H1 (cell line): ENCODE results near the gene SPINK5. TPM values are rescaled to one million over a fixed set of nuclear protein-coding genes. Genes with fewer than 3 reads are reported as not detected.

Source experiments
- CTCF ChIA-PET: fragments of 300-600 bp; sonication (Branson Sonifier 250); formaldehyde crosslinking; loops from one replicate; lab custom pipeline; 2021; ENCODE audit not compliant: partially characterized antibody; lab: Charles Lee
- POLR2A ChIA-PET: fragments of 300-600 bp; sonication (Branson Sonifier 250); formaldehyde crosslinking; loops from one replicate; lab custom pipeline; 2021; ENCODE audit warnings: inconsistent platforms; ENCODE audit not compliant: partially characterized antibody; lab: Charles Lee
- DNase-seq, 2 experiments: peaks; one replicate each; pipeline versions ENCODE4 v3.0.0 to v3.0.0-alpha.2; 2010 to 2022; ENCODE audit warnings: low spot score in 2 of 2, low read depth in 1 of 2, mixed read lengths in 1 of 2
- FAIRE-seq: peaks from 2 replicates; lab custom pipeline; 2011; peaks lifted over from hg19 to GRCh38; lab: Jason Lieb, UNC
- H2AFZ ChIP-seq: 2 replicates; pipeline ENCODE4 v1.8.1; 2012; ENCODE audit warnings: low read length, inconsistent platforms
- H2AK5ac ChIP-seq: 2 replicates; pipeline ENCODE4 v1.6.1; 2013; ENCODE audit warnings: low read depth, low read length
- H2BK120ac ChIP-seq: replicated peaks from 2 replicates; pipeline ENCODE3; 2013; ENCODE audit warnings: low read depth, low read length, inconsistent platforms
- H2BK12ac ChIP-seq: 2 replicates; pipeline ENCODE4 v1.6.1; 2013; ENCODE audit warnings: low read depth, low read length
- H2BK15ac ChIP-seq: 2 replicates; pipeline ENCODE4 v1.6.1; 2013; ENCODE audit warnings: low read length
- H2BK20ac ChIP-seq: 2 replicates; pipeline ENCODE4 v1.6.1; 2013; ENCODE audit warnings: low read length
- H2BK5ac ChIP-seq: 2 replicates; pipeline ENCODE4 v1.6.1; 2013; ENCODE audit warnings: low read depth, low read length
- H3K14ac ChIP-seq: 2 replicates; pipeline ENCODE4 v1.6.1; 2013; ENCODE audit warnings: inconsistent platforms; ENCODE audit not compliant: insufficient read length
- H3K18ac ChIP-seq: 2 replicates; pipeline ENCODE4 v1.6.1; 2013; ENCODE audit warnings: low read length; ENCODE audit errors: extremely low read depth
- H3K23ac ChIP-seq: 2 replicates; pipeline ENCODE4 v1.6.1; 2013; ENCODE audit warnings: inconsistent platforms; ENCODE audit not compliant: insufficient read length
- H3K23me2 ChIP-seq: 2 replicates; pipeline ENCODE4 v1.6.1; 2013; ENCODE audit warnings: low read depth, low read length
- H3K27ac ChIP-seq: 2 replicates; pipeline ENCODE4 v1.6.1; 2011; ENCODE audit warnings: low read depth, low read length, inconsistent platforms
- H3K27me3 ChIP-seq, 4 experiments: replicated peaks in 1 of 4; 1 replicate in 1 of 4; 2 replicates in 3 of 4; pipeline versions ENCODE4 v1.6.1 to v1.8.1; 2011 to 2013; ENCODE audit warnings: low read length in 3 of 4, mild to moderate bottlenecking in 3 of 4, inconsistent platforms in 2 of 4, mixed read lengths in 2 of 4, moderate library complexity in 1 of 4; ENCODE audit not compliant: control insufficient read depth in 3 of 4, insufficient read depth in 3 of 4; ENCODE audit errors: extremely low read depth in 1 of 4
- H3K36me3 ChIP-seq, 4 experiments: 2 replicates each; pipeline versions ENCODE4 v1.6.1 to v1.8.1; 2011 to 2013; ENCODE audit warnings: mild to moderate bottlenecking in 4 of 4, low read length in 3 of 4, moderate library complexity in 2 of 4, control low read depth in 1 of 4, inconsistent platforms in 1 of 4; ENCODE audit not compliant: insufficient read depth in 4 of 4, control insufficient read depth in 2 of 4
- H3K4ac ChIP-seq: replicated peaks from 2 replicates; pipeline ENCODE3; 2013; ENCODE audit warnings: low read length, low read depth, mixed read lengths, inconsistent platforms; ENCODE audit not compliant: insufficient read length
- H3K4me1 ChIP-seq, 4 experiments: replicated peaks in 1 of 4; 1 replicate in 1 of 4; 2 replicates in 3 of 4; pipeline versions ENCODE4 v1.6.1 to v1.8.1; 2011 to 2013; ENCODE audit warnings: low read length in 3 of 4, inconsistent platforms in 2 of 4, mixed read lengths in 1 of 4; ENCODE audit not compliant: insufficient read depth in 4 of 4, control insufficient read depth in 3 of 4
- H3K4me2 ChIP-seq, 2 experiments: 2 replicates each; pipeline versions ENCODE4 v1.6.1 to v1.8.1; 2011 to 2013; ENCODE audit warnings: low read depth in 2 of 2, low read length in 2 of 2, control low read depth in 1 of 2, inconsistent platforms in 1 of 2, mild to moderate bottlenecking in 1 of 2; ENCODE audit not compliant: insufficient read depth in 1 of 2
- H3K4me3 ChIP-seq, 4 experiments: fragments of 200-600, 300-600 bp in 1 of 4; sonication (generic), shearing (Covaris generic), sonication (Bioruptor Twin) in 1 of 4; 2 replicates each; pipeline versions ENCODE4 v1.5.1 to v1.8.1; 2011 to 2016; ENCODE audit warnings: low read length in 4 of 4, low read depth in 3 of 4, control low read depth in 2 of 4, inconsistent platforms in 2 of 4, mild to moderate bottlenecking in 2 of 4, mixed read lengths in 1 of 4, moderate library complexity in 1 of 4; ENCODE audit not compliant: insufficient read depth in 2 of 4; ENCODE audit errors: extremely low read depth in 1 of 4
- H3K56ac ChIP-seq: replicated peaks from 2 replicates; pipeline ENCODE3; 2013; ENCODE audit warnings: low read depth, mild to moderate bottlenecking, mixed read lengths, low read length, inconsistent platforms; ENCODE audit not compliant: insufficient read length
- H3K79me1 ChIP-seq: 2 replicates; pipeline ENCODE4 v1.6.1; 2013; ENCODE audit warnings: low read depth, low read length, control low read depth
- H3K79me2 ChIP-seq, 2 experiments: 2 replicates each; pipeline versions ENCODE4 v1.6.1 to v1.8.1; 2012 to 2013; ENCODE audit warnings: low read length in 2 of 2, mild to moderate bottlenecking in 2 of 2, inconsistent platforms in 1 of 2; ENCODE audit not compliant: insufficient read depth in 2 of 2, control insufficient read depth in 1 of 2
- H3K9ac ChIP-seq, 4 experiments: replicated peaks in 1 of 4; 1 replicate in 1 of 4; 2 replicates in 3 of 4; pipeline versions ENCODE4 v1.6.1 to v1.8.1; 2011 to 2013; ENCODE audit warnings: low read depth in 3 of 4, low read length in 3 of 4, control low read depth in 2 of 4, mild to moderate bottlenecking in 2 of 4, moderate library complexity in 2 of 4, inconsistent platforms in 1 of 4; ENCODE audit errors: extremely low read depth in 1 of 4
- H3K9me3 ChIP-seq, 2 experiments: 2 replicates each; pipeline versions ENCODE4 v1.6.1 to v1.8.1; 2012 to 2013; ENCODE audit warnings: mild to moderate bottlenecking in 2 of 2, moderate library complexity in 2 of 2, control low read depth in 1 of 2, inconsistent platforms in 1 of 2, low read depth in 1 of 2, low read length in 1 of 2, mixed read lengths in 1 of 2; ENCODE audit not compliant: insufficient read depth in 2 of 2
- H4K20me1 ChIP-seq, 2 experiments: replicated peaks in 1 of 2; 2 replicates each; pipeline versions ENCODE3 to v1.8.1; 2011 to 2013; ENCODE audit warnings: inconsistent platforms in 2 of 2, low read length in 2 of 2, mild to moderate bottlenecking in 1 of 2; ENCODE audit not compliant: insufficient read depth in 2 of 2, control insufficient read depth in 1 of 2
- H4K5ac ChIP-seq: 2 replicates; pipeline ENCODE4 v1.6.1; 2013; ENCODE audit warnings: low read length, low read depth, mixed read lengths, inconsistent platforms; ENCODE audit not compliant: insufficient read length
- H4K8ac ChIP-seq: 2 replicates; pipeline ENCODE4 v1.8.0; 2013; ENCODE audit warnings: mild to moderate bottlenecking, moderate library complexity, low read length, inconsistent platforms; ENCODE audit not compliant: insufficient read depth; ENCODE audit errors: extremely low read depth
- H4K91ac ChIP-seq: replicated peaks from 2 replicates; pipeline ENCODE3; 2013; ENCODE audit warnings: low read length, mixed read lengths, inconsistent platforms; ENCODE audit not compliant: insufficient read length
- ASH2L ChIP-seq: fragments of 200-600, 300-600 bp; sonication (generic); IDR thresholded peaks from one replicate; pipeline ENCODE4 v1.7.1; 2017; ENCODE audit warnings: low read length
- BRCA1 ChIP-seq: IDR thresholded peaks from 2 replicates; pipeline ENCODE4 v1.6.1; 2012; ENCODE audit warnings: low read depth, low read length, improper control_type of control experiment
- RFX5 ChIP-seq: IDR thresholded peaks from 2 replicates; pipeline ENCODE4 v1.6.1; 2011; ENCODE audit warnings: low read depth, low read length, improper control_type of control experiment, borderline replicate concordance
- SAP30 ChIP-seq: fragments of 300-600 bp; sonication (generic); IDR thresholded peaks from 2 replicates; pipeline ENCODE4 v1.7.1; 2012; ENCODE audit warnings: low read length, moderate library complexity, mild to moderate bottlenecking, inconsistent platforms; ENCODE audit not compliant: insufficient read depth, insufficient replicate concordance
- ZNF274 ChIP-seq: IDR thresholded peaks from 2 replicates; pipeline ENCODE4 v1.7.0; 2012; ENCODE audit warnings: low read length, borderline replicate concordance; ENCODE audit errors: extremely low read depth
- WGBS, 2 experiments: shearing (Covaris generic) in 1 of 2; methylation state at CpG; one replicate each; pipeline versions ENCODE4 v1.1.6 to v1.1.7; 2013 to 2015; ENCODE audit warnings: low lambda C conversion rate in 2 of 2, mixed read lengths in 2 of 2, inconsistent platforms in 1 of 2, low coverage in 1 of 2, missing lambda C conversion rate in 1 of 2; ENCODE audit not compliant: insufficient replicate concordance in 2 of 2, insufficient coverage in 1 of 2, insufficient read length in 1 of 2; ENCODE audit errors: extremely low coverage in 1 of 2, missing lambda C conversion rate in 1 of 2; 5-methylcytosine and 5-hydroxymethylcytosine counted together
- polyA plus RNA-seq, 7 experiments: library from polyadenylated mRNA; depleted of rRNA in 3 of 7; stranded (reverse) in 5 of 7; unstranded in 2 of 7; fragments of >200 nt in 5 of 7; fragments of 200-250 nt in 2 of 7; gene quantifications; 1 replicate in 5 of 7; 2 replicates in 1 of 7; 4 replicates in 1 of 7; pipeline versions ENCODE4 v1.2.1 to v1.2.3, GENCODE V29; 2011 to 2013; ENCODE audit warnings: missing spikeins in 2 of 7, mixed read lengths in 2 of 7
- total RNA-seq: library from RNA; stranded (reverse); fragmentation: NEBNext Ultra II Directional; extraction: Animal tissue kit (Norgen Biotek cat#: 25700); gene quantifications from 2 replicates; pipeline ENCODE4 v1.2.1, GENCODE V29; 2021

SPINK5 gene
- total and polyA plus RNA-seq, 2 of the 8 experiments (the other 6 are each of a cell fraction or from before 2014, with no cell fraction given), result 1.4 to 2.2 TPM

GRCh38 chr5:148090773-148091250 lies 27.0 kb downstream of the SPINK5 start:
- Histone ChIP-seq H3K4me2 (no peak overlapping the region), H3K27me3 (no peaks in the 10 kb centered on the region), H2AK5ac (no peak overlapping the region), H2BK15ac (no peak overlapping the region), H3K27ac (no peak overlapping the region), H3K23me2 (no peaks in the 10 kb centered on the region), H4K8ac (no peak overlapping the region), H4K5ac (no peak overlapping the region), H3K79me2 (no peaks in the 10 kb centered on the region), H2BK5ac (no peak overlapping the region), H3K4me1 (no peaks in the 10 kb centered on the region), H3K14ac (no peak overlapping the region), H2BK12ac (no peak overlapping the region), H3K79me1 (no peaks in the 10 kb centered on the region), H3K36me3 (peaks cover 0 to 15% (median 1%) of the 10 kb centered on the region in 4 experiments; a peak in 4 of 8 replicates), H3K9ac (no peak overlapping the region), H2AFZ (no peak overlapping the region), H3K9me3 (no peaks in the 10 kb centered on the region), H3K23ac (no peak overlapping the region), H2BK20ac (no peak overlapping the region), H2BK120ac (no peak overlapping the region), H3K18ac (no peak overlapping the region), H3K4ac (no peak overlapping the region), H3K56ac (no peak overlapping the region), H3K4me3 (no peak overlapping the region), H4K91ac (no peak overlapping the region), H4K20me1 (no peaks in the 10 kb centered on the region)
- WGBS, 2 experiments, result 85% methylated on average over 7 of the region's 7 CpGs; no CpG with 5 or more reads in 1 of the 2 experiments
- DNase-seq (no peak), FAIRE-seq (no peak)
- CTCF ChIA-PET, result no interaction called here
- POLR2A ChIA-PET, result no interaction called here
- no peak for TF ChIP-seq ZNF274
- TF ChIP-seq ASH2L, result no peak
- no peak for TF ChIP-seq SAP30
- no peak for TF ChIP-seq RFX5
- TF ChIP-seq BRCA1, result no peak
